ENCODE results near the gene RYR2.
"Not testable (repeated sequence)": the region's sequence is repeated elsewhere in the genome, so short reads cannot be mapped to it uniquely, and the experiment has no call there.

Gene RYR2

DNA sequence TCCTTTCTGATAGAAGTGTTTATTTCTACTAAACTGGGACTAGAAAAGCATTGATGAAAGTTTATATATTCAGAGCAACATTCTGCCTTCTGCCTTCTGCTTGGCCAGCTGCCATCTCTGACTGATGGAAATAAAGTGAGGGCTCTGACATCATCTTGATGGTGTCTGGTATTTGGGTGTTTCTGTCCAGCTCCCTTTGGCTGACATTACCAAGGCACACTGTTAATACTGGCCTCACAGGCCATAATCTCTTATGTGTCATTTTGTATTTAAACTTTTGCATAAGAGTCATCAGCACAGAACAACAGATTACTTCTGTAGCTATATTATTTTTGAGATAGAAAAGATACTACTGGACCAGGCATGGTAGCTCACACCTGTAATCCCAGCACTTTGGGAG is 216.9 kb downstream of the RYR2 start:
- Mint-ChIP-seq H3K36me3 (no peaks in the 10 kb centered on the region), H3K4me3 (no peak overlapping the region), H3K4me1 (no peaks in the 10 kb centered on the region), H3K27ac (no peak overlapping the region), H3K27me3 (peaks cover 2% of the 10 kb centered on the region), H3K9me3 (peaks cover 10% of the 10 kb centered on the region)

- Mint-ChIP-seq H3K36me3 (no peaks in the 10 kb centered on the region), H3K9me3 (peaks cover 10% of the 10 kb centered on the region), H3K27me3 (peaks cover 2% of the 10 kb centered on the region), H3K4me1 (no peaks in the 10 kb centered on the region), H3K27ac (no peak overlapping the region), H3K4me3 (no peak overlapping the region)
Observed at GRCh38 chr1:237261198-237261597, 219.2 kb downstream of the RYR2 start.

GRCh38 chr1:237267743-237268142 is 225.8 kb downstream of the RYR2 start:
- no peak overlapping the region for H3K4me3 Mint-ChIP-seq
- peaks cover 4% of the 10 kb centered on the region for H3K27me3 Mint-ChIP-seq
- no peaks in the 10 kb centered on the region for H3K36me3 Mint-ChIP-seq

GRCh38 chr1:237269938-237270337 is 228.0 kb downstream of the RYR2 start:
- Mint-ChIP-seq H3K36me3 (no peaks in the 10 kb centered on the region), H3K4me3 (no peak overlapping the region), H3K27ac (no peak overlapping the region), H3K9me3 (no peaks in the 10 kb centered on the region), H3K4me1 (no peaks in the 10 kb centered on the region), H3K27me3 (peaks cover 4% of the 10 kb centered on the region)

More at GRCh38 chr1:237267743-237268142, 225.8 kb downstream of the RYR2 start:
- Mint-ChIP-seq H3K27ac (no peak overlapping the region), H3K9me3 (no peaks in the 10 kb centered on the region), H3K4me1 (no peaks in the 10 kb centered on the region)

DNA sequence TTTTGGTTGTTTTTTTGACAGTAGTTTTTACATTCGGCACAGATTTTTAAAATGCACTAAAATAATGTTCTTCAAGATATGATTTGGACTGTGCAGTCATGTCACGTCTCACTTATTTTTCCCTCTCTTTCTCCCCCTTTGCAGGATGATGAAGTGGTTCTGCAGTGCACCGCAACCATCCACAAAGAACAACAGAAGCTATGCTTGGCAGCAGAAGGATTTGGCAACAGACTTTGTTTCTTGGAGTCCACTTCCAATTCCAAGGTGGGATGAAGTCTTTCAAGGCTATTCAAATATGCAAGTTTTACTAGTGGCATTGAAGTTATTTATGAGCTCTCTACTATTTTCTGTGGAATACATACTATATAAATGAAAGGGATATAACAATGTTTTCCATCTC is 228.4 kb downstream of the RYR2 start:
- Mint-ChIP-seq H3K4me3 (no peak overlapping the region), H3K9me3 (no peaks in the 10 kb centered on the region), H3K27ac (no peak overlapping the region), H3K27me3 (peaks cover 4% of the 10 kb centered on the region), H3K36me3 (no peaks in the 10 kb centered on the region), H3K4me1 (no peaks in the 10 kb centered on the region)

DNA sequence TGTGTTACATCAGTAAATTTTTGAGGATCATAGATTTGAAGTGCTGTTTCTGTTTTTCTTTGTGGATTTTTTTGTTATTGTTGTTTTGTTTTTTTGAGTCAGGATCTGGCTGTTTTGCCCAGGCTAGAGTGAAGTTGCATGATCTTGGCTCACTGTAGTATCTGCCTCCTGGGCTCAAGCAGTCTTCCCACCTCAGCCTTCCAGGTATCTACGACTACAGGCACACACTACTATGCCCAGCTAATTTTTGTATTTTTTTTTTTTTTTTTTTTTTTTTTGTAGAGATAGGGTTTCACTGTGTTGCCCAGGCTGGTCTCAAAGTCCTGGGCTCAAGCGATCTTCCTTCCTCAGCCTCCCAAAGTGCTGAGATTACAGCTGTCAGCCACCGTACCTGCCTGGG is 236.0 kb downstream of the RYR2 start:
- H3K4me3 Mint-ChIP-seq, H3K9me3 Mint-ChIP-seq, H3K27me3 Mint-ChIP-seq, H3K27ac Mint-ChIP-seq, H3K4me1 Mint-ChIP-seq, H3K36me3 Mint-ChIP-seq: not testable (repeated sequence)

DNA sequence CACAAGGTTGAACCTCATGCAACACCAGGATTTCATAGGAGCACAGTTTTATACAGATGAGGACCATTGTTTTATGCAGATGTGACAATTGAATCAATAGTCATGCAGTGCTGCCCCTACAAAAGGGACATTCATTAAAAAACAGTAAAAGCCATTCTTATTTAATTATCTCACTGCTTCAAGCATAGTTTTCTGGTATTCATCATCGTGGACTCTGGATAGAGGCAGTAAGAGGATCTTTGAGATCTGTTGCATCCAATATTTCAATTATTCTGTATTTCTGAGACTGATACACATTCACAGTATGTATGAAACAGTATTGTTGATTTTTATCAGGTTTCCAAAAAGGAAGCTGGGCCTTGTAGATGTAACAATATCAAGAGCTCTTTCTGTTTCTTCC is 237.6 kb downstream of the RYR2 start:
- H3K9me3 Mint-ChIP-seq: no peaks in the 10 kb centered on the region
- no peaks in the 10 kb centered on the region for H3K4me1 Mint-ChIP-seq
- no peak overlapping the region for H3K27ac Mint-ChIP-seq
- no peaks in the 10 kb centered on the region for H3K27me3 Mint-ChIP-seq
- H3K4me3 Mint-ChIP-seq: no peak overlapping the region
- no peaks in the 10 kb centered on the region for H3K36me3 Mint-ChIP-seq

DNA sequence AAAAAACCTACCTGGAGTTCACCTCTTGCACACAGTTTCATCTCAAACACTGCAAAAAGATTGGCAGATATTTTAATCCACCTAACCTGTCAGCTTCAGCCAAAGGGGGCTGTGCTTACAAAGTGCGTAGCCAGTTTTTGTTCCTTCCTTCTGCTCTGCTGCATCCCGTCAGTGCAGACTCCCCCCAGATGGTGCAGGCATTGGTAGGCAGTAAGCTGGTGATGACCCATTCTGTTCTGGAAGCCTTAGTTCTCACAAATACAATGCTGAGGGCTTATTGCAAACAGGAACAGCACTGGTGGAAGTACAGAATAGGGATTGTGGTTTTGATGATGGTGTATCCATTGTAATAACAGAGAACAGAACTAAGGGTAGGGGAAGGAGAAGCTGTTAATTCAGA is 239.5 kb downstream of the RYR2 start:
- Mint-ChIP-seq H3K4me1 (no peaks in the 10 kb centered on the region), H3K27me3 (no peaks in the 10 kb centered on the region), H3K4me3 (no peak overlapping the region), H3K9me3 (no peaks in the 10 kb centered on the region), H3K36me3 (no peaks in the 10 kb centered on the region), H3K27ac (no peak overlapping the region)

DNA sequence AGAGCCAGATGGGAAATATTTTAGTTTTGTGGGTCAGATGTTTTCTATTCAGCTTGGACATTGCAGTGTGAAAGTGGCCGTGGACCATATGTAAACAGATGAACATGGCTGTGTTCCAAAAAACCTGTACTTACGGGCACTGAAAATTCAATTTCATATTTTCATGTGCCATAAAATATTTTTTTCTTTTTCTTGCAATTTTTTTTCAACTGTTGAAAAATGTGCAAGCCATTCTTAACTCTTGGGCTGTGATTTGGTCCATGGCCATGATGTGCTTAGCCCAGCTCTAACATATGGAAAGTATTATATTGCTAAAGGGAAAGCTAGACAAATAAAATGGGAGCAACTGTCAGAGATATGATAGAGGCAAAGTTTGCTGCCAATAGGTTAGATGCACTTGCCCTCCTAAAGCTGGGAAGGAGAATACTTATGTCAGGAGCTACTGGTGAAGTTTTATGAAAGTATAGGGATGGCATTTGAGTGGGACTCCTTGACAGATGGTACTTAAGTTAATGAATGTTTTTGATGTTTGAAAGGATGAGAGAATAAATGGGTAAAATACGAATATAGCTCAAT is 240.3 kb downstream of the RYR2 start:
- Mint-ChIP-seq H3K27me3 (no peaks in the 10 kb centered on the region), H3K27ac (no peak overlapping the region), H3K36me3 (no peaks in the 10 kb centered on the region), H3K9me3 (no peaks in the 10 kb centered on the region), H3K4me1 (no peaks in the 10 kb centered on the region), H3K4me3 (no peak overlapping the region)

- H3K36me3 Mint-ChIP-seq: no peaks in the 10 kb centered on the region
- H3K27ac Mint-ChIP-seq: no peak overlapping the region
- H3K9me3 Mint-ChIP-seq: no peaks in the 10 kb centered on the region
- no peak overlapping the region for H3K4me3 Mint-ChIP-seq
- H3K27me3 Mint-ChIP-seq: peaks cover 4% of the 10 kb centered on the region
- H3K4me1 Mint-ChIP-seq: no peaks in the 10 kb centered on the region
Observed at GRCh38 chr1:237287876-237288521, 246.0 kb downstream of the RYR2 start.

DNA sequence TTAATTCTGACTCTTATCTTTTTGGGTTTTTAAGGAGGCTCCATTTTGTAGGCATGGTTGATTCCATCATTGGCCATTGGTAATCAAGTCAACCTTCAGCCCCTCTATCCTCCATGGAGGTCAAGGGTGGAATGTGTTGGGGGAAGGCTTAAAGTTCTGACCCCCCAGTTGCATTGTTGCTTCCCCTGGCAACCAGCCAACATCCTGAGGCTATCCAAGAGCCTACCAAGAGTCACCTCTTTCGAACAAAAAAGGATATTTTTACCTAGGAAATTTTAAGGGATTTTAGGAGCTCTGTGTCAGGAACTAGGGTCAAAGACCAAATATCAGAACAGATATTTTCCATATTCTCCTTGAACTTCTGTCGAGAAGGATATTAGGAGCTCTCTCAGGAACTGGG is 251.8 kb downstream of the RYR2 start:
- H3K4me3 Mint-ChIP-seq: no peak overlapping the region
- no peaks in the 10 kb centered on the region for H3K9me3 Mint-ChIP-seq
- H3K27me3 Mint-ChIP-seq: peaks cover 2% of the 10 kb centered on the region
- no peaks in the 10 kb centered on the region for H3K4me1 Mint-ChIP-seq
- no peak overlapping the region for H3K27ac Mint-ChIP-seq
- H3K36me3 Mint-ChIP-seq: no peaks in the 10 kb centered on the region

DNA sequence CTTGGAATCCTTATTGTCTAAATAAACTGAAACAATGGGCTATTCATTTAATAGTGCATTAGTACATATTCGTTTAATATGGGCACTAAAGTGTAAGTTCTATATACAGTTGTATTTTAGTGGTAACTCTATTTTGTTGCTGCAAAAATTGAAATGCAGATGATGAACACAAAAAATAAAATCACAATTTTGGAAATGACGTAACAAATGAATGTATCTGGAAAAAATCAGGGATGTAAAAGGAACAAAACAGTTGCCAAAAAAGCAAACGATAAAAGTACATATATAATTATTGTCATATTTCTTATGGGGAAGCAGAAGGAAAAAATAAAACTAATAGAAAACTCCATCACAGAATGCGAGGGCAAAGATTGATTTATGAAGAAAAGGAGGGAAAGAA is 254.9 kb downstream of the RYR2 start:
- Mint-ChIP-seq H3K27ac (no peak overlapping the region), H3K27me3 (no peaks in the 10 kb centered on the region), H3K36me3 (no peaks in the 10 kb centered on the region), H3K4me1 (no peaks in the 10 kb centered on the region), H3K4me3 (no peak overlapping the region), H3K9me3 (no peaks in the 10 kb centered on the region)

GRCh38 chr1:237300642-237301041 is 258.7 kb downstream of the RYR2 start:
- no peaks in the 10 kb centered on the region for H3K9me3 Mint-ChIP-seq
- no peaks in the 10 kb centered on the region for H3K36me3 Mint-ChIP-seq
- no peak overlapping the region for H3K4me3 Mint-ChIP-seq
- H3K4me1 Mint-ChIP-seq: no peaks in the 10 kb centered on the region
- H3K27ac Mint-ChIP-seq: no peak overlapping the region
- no peaks in the 10 kb centered on the region for H3K27me3 Mint-ChIP-seq

DNA sequence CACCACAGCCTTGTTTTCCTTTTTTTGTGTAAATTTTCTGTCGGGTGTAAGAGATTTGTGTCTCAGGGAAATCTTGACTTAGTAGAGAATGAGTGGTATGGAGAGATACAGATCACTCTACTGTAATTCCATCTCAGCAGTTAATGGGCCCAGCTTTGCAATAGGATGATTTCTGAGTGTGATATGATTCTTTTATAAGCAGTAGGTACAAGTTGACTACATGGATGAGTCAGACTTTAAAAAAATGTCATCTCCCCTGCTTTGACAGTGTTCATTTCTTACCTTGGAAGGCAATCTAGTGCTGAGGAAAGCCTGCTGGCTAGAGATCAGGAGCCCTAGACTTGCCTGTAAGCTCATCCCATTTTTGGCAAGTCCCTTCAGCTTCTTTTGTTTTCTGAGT is 261.9 kb downstream of the RYR2 start:
- H3K27ac Mint-ChIP-seq: no peak overlapping the region
- H3K36me3 Mint-ChIP-seq: no peaks in the 10 kb centered on the region
- H3K9me3 Mint-ChIP-seq: no peaks in the 10 kb centered on the region
- no peak overlapping the region for H3K4me3 Mint-ChIP-seq
- H3K4me1 Mint-ChIP-seq: no peaks in the 10 kb centered on the region
- H3K27me3 Mint-ChIP-seq: no peaks in the 10 kb centered on the region

DNA sequence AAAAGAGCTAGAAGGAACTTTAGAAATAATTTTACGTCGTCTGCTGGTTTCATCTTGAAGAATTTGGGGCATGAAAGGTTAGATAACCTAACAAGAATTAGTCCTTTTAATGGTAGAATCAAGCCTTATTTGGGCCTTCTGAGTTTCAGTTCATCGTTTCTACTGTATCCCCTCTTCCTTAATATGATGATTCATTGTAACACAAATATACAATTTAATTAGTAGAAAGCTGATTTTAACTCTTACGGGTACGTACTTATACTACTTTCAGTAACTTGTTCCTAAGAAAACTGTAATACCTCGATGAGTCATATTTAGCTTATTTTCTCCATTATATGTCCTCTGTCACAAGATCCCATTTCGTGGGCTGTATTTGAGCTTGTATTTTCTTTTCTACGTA is 264.7 kb downstream of the RYR2 start:
- H3K27me3 Mint-ChIP-seq: no peaks in the 10 kb centered on the region
- H3K9me3 Mint-ChIP-seq: no peaks in the 10 kb centered on the region
- H3K4me3 Mint-ChIP-seq: no peak overlapping the region
- H3K27ac Mint-ChIP-seq: no peak overlapping the region
- H3K4me1 Mint-ChIP-seq: no peaks in the 10 kb centered on the region
- no peaks in the 10 kb centered on the region for H3K36me3 Mint-ChIP-seq

DNA sequence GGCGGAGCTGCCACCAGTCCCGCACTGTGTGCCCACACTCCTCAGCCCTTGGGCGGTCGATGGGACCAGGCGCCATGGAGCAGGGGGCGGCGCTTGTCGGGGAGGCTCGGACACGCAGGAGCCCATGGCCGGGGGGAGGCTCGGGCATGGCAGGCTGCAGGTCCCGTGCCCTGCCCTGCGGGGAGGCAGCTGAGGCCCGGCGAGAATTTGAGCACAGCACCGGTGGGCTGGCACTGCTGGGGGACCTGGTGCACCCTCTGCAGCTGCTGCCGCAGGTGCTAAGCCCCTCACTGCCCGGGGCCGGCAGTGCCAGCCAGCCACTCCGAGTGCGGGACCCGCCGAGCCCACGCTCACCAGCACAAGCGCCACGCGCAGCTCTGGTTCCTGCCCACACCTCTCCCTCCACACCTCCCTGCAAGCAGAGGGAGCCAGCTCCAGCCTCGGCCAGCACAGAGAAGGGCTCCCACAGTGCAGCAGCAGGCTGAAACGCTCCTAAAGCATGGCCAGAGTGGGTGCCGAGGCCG is 267.7 kb downstream of the RYR2 start:
- Mint-ChIP-seq H3K4me1 (no peaks in the 10 kb centered on the region), H3K9me3 (no peaks in the 10 kb centered on the region), H3K27me3 (no peaks in the 10 kb centered on the region), H3K27ac (no peak overlapping the region), H3K36me3 (no peaks in the 10 kb centered on the region), H3K4me3 (no peak overlapping the region)

GRCh38 chr1:237316352-237316751 is 274.4 kb downstream of the RYR2 start:
- Mint-ChIP-seq H3K27ac (no peak overlapping the region), H3K4me1 (no peaks in the 10 kb centered on the region), H3K4me3 (no peak overlapping the region), H3K9me3 (no peaks in the 10 kb centered on the region), H3K27me3 (peaks cover 1% of the 10 kb centered on the region), H3K36me3 (no peaks in the 10 kb centered on the region)
